ENCODE results near the gene AAR2.

AAR2 gene

DNA sequence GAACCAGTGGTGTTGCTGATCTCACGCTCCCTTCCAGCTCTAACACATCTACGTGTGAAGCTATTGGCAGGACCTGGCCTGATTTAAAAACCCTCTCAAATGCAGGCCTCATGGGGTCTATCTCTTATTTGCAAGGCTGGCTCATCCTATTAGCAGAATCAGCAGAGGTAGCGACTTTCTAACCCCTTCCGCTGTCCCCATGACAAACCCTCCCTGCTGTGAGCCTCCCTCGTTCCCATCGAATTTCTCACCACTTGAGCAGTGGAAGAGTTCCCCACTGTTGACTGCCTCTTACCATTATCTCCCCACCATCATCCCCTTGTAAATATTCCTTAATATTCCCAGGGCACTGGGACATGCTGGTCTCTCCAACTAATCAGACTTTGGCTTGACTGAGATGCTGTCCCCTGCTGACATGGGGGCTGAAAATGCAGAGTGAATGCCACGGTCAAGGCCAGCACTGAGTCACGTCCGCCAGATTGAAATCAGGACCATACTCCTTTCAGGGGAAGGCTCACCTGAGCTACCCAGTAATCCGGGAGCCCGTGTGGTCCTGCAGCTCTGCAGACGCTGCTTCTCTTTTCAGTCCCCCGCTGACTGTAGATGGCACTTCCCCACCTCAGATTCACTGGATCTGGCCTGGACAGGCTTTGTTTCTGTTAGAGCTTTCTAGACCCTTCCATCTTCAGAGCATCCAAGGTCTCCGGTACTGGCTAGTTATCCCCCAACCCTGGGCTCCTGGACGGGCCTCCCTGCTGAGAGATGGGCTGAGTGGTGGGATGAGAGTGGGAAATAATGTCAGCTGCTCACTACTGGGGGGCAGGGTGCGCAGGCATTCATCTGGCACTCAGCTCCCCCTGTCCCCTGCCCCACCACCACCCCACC is 23.1 kb downstream of the AAR2 start:
- DNase-seq (ENCODE audit: low read depth in 4 of 4, low spot score in 1 of 4), result no peak

DNA sequence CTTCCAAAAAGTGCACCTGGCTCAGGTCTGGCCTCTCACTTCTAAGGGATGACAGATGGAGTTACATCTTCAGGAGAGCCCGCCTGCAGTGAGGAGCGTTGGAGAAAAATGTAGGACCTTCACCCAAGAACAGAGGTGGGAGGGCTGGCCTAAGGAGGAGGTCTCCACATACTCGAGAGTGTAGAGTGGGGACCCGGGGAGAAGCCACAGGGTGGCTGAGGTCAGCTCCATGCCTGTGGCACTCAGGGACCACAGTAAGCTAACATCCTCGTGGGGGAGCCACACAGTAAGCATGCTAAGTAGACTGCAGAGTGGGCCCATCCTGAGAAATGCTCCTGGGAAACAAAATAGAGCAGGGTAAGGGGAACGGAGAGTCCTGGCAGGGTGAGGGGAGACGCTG is 24.0 kb downstream of the AAR2 start:
- no peak for DNase-seq (ENCODE audit: low read depth in 4 of 4, low spot score in 1 of 4)

DNA sequence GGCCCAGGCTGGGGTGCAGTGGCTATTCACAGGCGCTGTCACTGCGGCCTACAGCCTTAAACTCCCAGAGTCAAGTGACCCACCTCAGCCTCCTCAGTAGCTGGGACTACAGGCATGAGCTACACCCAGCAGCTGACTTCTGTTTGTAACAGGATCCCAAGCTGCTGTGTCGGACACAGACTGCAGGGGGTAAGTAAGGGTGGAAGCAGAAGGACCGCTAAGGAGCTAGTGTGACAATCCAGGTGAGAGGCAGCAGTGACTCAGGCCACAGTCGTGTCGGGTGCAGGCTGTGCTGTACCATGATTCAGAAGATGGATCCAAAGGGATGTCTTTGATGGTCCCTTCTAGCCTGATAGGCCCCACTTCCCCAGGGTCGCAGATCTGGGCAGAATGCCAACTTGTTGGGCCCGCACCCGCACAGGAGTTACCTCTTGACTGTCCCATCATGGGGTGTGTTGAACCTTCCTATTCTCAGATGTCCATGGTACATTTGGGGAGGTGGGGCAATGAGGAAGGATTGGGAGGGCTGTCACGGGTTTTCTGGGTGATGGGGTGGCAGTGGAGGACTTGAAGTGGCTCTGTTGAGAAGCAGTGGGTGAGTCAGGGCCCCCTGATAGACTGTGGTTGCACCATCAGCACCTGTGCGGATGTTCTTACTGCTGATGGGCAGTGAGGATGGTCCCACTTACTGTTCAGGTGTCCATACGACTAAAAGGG is 25.3 kb downstream of the AAR2 start:
- DNase-seq (ENCODE audit: low read depth in 4 of 4, low spot score in 1 of 4), result no peak

DNA sequence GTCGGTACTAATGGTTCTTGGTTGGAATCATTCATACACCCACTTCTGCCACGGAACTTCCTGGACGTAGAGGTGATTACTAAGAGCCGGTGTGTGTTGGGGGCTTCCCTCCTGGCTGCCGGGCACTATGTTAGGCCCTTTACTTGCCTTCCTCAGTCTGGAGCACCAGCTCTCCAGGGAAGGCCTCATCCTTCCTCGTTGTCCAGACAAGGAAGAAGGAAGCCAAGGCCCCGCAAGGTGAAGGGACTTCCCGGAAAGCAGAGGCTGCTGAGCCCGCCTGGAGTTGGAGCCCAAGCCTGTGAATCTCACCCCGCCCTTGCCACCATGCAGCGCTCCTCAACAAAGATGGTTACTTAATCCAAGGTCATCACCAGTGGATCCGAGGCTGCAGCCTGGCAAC is 26.2 kb downstream of the AAR2 start:
- no peak for DNase-seq (ENCODE audit: low read depth in 4 of 4, low spot score in 1 of 4)

DNA sequence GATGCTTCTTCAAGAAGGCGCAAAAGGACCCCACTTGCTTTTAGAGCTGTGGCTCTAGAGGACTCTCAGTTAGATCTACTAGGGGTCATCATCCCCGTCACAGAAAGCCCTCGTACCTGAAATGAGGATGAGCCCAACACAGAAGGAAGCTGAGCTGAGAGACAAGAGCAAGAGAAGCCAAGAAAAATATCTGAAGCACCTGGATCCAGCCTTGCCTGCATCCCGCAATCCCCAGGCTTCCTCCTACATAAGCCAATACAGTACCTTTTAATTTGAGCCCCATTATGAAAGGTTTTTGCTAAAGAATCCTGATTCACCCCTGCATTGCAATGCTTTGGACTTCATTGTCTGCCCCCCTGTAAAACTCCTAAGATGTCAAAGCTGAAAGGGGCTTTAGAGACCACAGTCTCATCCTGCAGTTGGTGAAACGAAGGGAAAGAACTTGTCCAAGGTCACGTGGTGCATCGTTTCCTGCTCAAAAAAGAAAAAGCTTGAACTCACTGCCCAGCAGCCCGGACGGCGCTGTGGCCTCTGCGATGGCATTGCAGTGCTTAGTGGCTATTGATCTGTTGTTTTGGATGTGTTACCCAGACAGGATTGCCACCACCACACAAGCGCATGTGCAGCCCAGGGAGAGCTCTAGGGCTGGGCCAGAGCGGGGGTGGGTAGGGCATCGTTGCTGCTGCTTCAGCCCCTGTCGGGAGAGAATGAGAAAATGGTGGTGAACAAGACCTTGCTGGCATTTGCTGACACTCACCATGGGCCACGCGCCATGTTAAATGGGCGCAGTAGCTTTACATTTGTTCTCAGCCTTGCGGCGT is 28.4 kb downstream of the AAR2 start:
- DNase-seq (ENCODE audit: low read depth in 4 of 4, low spot score in 1 of 4), result no peak

DNA sequence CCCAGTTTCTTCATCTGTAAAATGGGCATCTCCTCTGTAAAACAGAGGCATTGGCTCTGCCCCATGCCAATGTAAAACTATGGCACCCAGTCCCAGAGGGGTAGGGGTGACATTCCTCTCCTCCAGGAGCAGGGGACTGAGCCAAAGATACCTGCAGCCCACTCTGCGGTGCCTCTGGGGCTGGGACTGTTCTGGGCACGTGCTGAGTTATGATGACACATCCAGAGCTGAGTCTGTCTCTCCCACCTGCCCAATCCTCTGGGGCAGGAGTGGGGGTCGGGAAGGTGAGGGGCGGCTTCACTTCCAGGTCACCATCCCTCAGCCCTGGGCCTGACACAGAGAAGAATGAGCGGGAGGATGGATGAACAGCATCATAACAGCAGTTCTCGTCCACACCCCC is 29.9 kb downstream of the AAR2 start:
- no peak for DNase-seq (ENCODE audit: low read depth in 4 of 4, low spot score in 1 of 4)

DNA sequence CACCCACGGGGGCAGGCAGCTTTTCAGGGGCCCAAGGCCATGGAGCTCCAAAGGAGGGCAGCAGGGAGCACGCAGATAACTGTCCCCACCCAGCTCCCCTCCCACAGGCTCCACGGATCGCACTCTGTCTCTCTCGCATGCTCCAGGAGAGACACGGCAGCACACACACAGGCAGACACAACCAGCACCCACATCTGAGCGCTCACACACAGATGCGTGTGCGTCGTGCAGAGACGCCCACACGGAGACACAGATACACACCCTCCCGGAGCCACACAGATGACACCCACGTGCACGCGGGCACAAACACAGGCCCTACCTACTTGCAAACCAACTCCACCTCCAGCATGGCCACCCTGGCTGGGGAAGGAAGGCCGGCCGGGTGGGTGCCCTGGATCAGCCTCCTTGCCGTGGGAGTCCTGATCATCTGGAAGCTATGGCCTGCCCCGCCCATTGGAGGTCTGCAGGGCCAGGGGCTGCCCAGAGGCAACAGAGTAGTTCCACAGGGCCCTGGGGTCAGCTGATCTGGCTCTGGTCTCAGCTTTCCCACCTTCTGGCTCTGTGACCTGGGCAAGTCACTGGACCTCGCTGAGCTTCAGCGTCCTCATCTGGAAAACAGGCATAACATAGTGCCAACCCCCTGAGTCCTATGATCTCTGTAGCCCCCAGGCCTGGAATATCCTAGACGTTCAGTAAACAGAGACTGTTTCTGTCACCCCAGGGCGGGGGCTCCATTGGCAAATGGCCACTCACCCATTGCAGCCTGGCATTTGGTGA is 31.5 kb downstream of the AAR2 start:
- no peak for DNase-seq (ENCODE audit: low read depth in 4 of 4, low spot score in 1 of 4)

DNA sequence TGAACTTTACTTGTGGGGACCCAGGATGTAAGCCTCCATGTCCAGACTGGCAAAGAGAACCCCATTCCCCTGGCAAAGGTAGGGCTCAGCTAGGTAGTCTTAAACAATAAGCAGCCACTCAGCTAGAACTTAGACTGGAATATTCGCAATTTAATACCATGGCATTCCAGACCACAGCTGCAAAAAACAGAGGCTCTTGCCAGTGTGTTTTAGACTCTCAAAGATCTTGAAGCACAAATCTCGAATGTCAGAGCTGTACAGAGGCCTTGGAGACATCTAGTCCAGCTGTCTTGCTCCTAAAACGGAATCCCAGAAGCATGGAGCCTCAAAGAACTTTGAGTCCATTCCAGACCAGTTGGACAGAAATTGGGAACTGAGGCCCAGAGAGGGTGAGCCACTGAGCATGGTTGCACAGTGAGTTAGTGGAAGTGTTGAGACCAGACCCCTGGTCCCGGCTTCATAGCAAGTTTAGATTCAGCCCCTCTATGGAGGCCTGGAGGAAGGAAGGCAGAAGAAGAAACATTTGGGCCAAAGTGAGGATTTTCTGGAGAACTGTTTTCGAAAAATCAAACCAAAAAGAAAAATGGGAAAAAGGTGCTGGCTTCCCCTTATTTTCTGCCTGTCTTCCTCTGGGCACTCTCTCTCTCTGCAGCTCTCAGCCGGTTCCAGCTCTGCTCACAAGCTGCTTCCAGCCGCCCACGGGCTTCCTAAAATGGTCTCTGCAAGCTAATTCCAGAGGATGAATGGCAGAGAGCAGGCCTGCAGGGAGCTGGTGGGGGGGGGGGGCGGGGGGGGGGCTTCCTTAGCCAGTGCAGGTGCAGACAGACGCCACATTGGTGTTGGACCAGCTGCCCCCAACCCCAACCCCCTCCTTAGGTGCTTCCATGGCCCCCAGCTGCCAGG is 32.4 kb downstream of the AAR2 start:
- DNase-seq (ENCODE audit: low read depth in 4 of 4, low spot score in 1 of 4), result no peak

DNA sequence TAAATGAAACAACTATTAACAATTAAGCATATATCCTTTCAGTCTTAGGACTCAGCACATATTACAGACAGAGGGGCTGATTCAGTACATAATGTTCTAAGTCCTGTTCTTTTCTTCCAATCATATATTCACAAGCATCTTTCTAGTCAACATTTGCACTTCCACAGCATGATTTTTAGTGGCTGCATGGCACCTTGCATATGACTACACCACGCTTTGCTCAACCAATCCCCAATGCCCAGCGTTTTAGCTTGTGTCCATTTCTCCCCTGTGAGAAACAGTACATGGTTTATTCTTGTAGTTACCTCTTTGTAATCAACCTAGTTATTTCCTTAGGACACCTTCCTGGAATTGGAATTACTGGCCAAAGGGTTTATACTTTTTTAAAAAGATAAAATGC is 33.2 kb downstream of the AAR2 start:
- DNase-seq (ENCODE audit: low read depth in 4 of 4, low spot score in 1 of 4), result no peak

DNA sequence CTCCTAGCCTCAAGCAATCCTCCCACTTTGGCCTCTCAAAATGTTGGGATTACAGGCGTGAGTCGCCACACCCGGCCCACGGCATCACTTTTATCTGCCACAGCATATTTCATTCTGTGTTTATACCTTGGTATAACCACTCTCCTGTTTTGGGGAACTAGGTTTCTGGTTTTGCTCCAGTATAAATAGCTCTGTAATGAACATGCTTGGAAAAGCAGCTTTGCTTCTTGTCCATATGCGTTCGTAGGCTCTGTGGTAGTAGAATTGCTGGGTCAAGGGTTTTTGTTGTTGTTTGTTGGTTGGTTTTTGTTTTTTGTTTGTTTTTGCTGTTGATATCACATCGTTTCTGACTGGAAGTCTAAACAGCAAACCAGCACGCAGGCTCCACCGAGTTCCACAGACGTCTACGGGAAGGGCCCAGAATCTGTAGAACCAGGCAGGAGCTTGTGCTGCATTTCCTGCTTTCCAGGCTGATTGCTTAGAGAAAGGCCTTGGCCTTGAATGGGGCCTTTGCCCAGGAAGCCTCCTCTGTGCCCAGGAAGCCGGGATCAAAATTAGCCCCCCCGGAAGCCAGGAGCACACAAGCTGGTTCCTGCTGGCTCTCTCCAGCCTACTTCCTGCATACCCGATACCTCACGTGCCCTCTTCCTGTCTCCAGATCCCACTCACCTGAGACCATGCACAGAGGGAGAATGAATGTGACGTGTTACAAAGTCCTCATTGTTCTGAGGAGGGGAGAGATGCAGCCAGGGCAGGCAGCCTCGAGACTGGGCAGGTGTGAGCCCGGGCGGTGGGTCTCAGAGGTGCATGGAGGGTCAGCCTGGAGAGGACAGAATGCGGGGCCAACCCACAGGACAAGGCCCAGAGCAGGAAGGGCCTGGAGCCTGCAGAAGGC is 34.7 kb downstream of the AAR2 start:
- no peak for DNase-seq (ENCODE audit: low read depth in 4 of 4, low spot score in 1 of 4)

DNA sequence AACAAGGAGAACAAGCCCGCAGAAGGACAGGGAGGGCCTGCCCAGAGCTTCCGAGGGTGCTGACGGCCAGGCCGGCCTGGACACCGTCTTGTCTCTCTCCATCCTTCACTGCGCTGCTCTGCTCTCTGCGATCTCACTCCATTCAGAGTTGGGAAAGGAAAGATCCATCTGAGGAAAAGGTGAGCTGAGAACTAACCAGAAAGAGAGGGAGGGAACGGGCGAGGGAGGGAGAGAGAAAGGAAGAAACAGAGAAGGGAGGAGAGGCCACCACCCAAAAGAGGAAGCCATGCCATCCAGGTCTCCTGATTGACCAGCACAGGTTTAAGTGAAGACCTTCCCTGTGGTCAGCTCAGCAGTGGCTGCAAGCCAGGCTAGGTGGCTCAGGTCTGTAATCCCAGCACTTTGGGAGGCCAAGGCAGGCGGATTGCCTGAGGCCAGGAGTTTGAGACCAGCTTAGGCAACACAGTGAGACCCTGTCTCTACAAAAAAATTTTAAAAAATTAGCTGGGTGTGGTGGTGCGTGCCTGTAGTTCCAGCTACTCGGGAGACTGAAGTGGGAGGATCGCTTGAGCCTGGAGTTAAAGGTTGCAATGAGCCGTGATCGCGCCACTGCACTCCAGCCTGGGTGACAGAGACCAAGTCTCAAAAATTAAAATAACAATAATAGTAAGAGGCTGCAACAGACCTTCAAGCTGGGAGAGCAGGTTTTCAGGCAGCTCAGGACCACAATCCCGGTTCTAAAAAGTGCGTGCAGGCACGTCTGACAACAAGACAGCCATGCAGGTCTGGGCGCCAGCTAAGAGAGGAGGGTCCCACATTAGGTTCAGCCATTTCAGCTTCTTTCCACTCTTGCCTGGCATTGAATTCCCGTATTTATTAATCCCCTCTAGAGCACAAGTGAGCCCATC is 35.6 kb downstream of the AAR2 start:
- no peak for DNase-seq (ENCODE audit: low read depth in 4 of 4, low spot score in 1 of 4)

DNA sequence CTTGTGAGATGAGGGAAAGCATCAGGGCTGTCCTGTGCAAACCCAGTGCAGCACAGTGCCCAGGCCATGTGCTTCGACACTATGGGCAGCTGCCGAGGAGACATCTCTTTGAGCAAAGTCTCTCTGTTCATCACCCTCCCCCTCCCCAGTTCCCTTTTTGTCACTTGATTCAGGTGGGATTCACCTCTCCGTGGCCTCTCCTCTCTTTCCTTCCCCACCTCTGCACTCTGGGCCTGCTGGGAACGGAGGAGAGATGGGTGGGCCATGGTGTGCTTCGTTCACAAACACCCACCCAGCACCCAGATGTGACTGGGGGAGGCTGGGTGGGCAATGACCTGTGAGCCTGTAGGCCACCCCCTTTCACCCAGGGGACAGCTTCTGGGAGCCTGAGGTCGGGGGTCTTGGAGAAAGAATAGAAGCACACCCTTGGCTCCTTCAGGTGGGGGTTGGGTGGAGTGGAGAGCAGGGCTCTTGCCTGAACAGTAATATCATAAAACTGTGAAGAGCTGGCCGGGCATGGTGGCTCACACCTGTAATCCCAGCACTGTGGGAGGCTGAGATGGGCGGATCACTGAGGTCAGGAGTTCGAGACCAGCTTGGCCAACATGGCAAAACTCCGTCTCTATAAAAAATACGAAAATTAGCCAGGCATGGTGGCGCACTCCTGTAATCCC is 36.4 kb downstream of the AAR2 start:
- no peak for DNase-seq (ENCODE audit: low read depth in 4 of 4, low spot score in 1 of 4)

DNA sequence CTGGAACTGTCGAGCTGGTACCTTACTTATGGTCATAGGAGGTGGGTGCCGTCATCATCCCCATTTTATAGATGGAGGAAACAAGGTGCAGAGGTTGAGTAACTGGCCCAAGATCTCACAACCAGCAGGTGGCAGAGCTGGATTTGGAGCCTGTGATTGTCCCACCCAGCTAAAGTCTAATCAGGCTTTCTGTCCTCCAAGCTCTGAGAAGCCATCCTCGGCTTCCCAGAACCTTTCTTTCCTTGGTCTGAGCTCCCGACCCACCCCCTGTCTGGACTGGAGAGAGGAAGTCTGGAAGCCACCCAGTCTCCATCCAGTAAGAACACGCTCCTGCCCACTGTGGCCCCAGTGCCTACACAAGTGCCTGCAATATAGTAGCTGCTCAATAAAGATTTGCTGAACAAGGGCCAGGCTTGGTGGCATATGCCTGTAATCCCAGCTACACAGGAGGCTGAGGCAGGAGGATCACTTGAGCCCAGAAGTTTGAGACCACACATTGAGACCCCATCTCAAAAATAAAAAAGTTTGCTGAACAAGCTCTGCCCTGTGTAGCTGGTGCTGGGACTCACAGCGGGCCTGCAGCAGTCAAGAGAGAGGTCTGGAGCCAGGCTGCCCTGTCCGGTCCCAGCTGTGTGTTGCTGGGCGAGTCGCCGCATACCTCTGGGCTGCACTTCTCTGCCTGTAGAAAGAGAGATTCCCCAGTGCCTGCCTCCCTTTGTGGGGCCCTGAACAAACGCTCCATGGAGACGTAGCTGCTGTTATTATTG is 37.3 kb downstream of the AAR2 start:
- no peak for DNase-seq (ENCODE audit: low read depth in 4 of 4, low spot score in 1 of 4)

DNA sequence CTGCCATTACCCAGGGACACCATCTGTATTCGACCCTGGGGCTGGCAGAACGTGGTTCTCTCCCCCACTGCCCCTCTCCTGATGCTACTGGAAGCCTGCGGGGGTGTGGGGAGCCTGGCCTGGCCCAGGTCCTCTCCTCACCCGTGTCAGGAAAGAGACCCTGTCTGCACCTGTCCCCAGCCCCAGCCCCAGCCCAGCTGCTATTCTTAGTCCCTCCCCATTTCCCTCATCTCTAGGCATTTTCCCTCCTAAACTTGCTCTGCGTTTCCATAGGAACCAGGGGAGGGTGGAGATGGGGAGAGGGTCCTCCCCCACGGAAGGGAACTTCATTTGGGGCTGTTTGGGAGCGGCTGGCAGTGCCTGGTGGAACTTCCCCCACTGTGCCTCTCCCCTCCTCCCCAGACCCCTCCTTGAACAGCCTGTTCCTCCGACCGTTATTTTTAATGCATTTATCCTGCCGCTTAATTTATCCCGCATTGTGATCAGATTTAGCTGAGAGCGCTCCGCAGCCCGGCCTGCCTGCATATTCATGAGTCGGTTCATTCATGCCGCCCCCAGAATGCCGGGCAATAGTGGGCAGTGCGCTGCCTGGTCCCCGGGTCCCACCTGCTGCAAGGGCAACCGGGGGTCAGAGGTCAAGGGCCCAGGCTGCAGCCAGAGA is 38.0 kb downstream of the AAR2 start:
- DNase-seq (ENCODE audit: low read depth in 4 of 4, low spot score in 1 of 4), result no peak

DNA sequence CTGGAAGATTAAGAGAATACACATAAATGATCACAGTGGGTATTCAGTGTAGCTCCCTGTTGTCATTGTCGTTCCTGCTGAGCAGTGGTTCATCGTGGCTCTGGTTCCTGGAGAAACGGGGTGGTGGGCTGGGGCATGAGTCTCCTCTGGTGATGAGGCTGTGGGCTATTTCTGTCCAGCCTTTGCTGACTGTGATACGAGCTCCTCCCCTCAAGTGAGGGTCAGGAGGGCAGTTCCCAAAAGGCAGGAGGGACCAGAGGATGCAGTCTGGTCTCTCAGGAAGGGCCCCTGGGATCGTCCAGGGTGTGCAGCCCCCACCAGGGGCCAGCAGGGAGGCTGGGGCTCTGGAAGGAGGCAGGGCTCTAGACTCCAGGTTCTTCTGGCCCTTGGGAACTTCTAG is 38.7 kb downstream of the AAR2 start:
- DNase-seq (ENCODE audit: low read depth in 4 of 4, low spot score in 1 of 4), result no peak

All from stimulated activated CD4-positive, alpha-beta T cell treated with anti-CD3 and anti-CD28 coated beads, Interleukin-1b, Interleukin-23, amount 100 ng/mL, for 24 hours (primary cell).